GM23248 (cell line): Measurements from ENCODE around the gene CD1C.

Experiments
- EZH2 ChIP-seq: fragments of 200-600 bp; sonication (generic); IDR thresholded peaks from 2 replicates; pipeline ENCODE4 v1.6.1; 2018; ENCODE audit warnings: antibody characterized with exemption, mild to moderate bottlenecking; ENCODE audit not compliant: insufficient read depth, poor library complexity, severe bottlenecking
- EZH2phosphoT487 ChIP-seq: fragments of 200-600 bp; sonication (generic); IDR thresholded peaks from 2 replicates; pipeline ENCODE4 v1.6.1; 2018; ENCODE audit warnings: antibody characterized with exemption, moderate library complexity, mild to moderate bottlenecking, low read depth; ENCODE audit not compliant: insufficient read depth

GRCh38 chr1:158255656-158256055, 34.1 kb upstream of the CD1C start:
- no peak for TF ChIP-seq EZH2
- no peak for TF ChIP-seq EZH2phosphoT487
